HG02884 (cell line): ENCODE results near the gene EFCAB8.
"Not testable (repeated sequence)": the region's sequence is repeated elsewhere in the genome, so short reads cannot be mapped to it uniquely, and the experiment has no call there.

Experiments
- ATAC-seq: cut with Tn5 transposase; IDR thresholded peaks from one replicate; pipeline ENCODE4 v1.9.1; 2021; ENCODE audit warnings: mild to moderate bottlenecking, moderate library complexity; ENCODE audit not compliant: unreplicated experiment

Gene EFCAB8

DNA sequence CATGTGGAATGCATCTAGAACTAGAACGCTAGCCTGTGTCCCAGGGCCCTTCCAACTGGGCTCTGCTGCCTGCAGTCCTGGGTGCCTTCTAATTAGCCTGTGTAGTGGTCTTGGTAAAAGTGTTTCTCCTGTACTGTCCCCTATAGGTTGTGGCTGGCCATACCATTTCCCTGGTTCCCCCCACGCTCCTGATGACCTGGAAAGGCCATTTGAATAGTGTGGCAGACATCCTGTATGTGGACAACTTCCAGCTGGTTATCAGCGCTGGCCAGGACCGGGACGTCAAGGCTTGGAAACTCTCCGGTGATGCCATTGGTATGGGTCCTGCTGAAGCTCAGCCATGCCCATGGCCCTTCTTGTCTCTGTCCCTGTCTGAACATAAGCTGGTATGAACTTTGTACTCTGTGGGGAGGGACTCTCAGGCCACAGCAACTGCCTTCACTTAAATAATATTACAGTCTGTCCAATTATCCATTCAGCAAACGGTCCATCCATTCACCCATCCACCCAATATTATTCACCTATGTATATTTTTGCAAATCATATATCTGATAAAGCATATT lies 84.8 kb downstream of the EFCAB8 start:
- no peak for ATAC-seq

DNA sequence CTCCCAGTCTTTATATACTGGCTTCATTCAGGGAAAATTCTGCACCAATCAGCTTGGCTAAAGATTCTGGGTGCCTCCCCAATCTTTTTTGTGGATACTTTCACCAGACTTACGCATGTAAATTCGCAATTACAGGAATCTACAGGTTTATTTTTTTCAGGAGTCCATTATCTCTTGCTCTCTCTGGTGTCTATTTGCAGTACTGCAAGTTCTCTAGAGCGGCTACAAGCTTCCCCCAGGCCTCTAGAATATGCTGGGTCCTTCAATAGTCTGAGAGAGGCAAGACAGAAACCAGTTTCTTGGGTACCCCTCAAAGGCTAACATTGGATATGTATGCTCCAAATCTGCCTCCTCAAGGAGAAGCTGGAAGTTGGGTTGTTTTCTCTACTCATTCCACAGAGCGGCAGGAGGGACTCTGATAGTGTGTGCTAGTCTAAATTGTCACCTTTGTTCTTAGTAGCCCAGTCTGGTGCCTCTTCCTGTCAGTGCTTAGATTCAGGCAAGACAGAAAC lies 87.0 kb downstream of the EFCAB8 start:
- no peak for ATAC-seq

DNA sequence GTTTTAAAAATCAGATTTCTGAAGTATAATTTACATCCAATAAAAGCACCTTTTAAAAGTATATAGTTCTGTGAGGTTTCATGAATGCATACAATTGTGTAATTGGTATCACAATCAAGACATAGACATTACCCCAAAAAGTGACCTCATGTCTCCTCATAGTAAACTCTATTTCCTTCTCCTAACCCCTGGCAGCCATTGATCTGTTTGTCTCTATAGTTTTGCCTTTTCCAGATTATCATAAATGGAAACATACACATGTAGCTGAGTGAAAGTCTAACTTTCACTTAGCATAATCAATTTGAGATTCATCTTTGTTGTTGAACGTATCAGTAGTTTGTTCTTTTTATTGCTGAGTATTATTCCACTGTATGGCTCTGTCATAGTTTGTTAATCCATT lies 87.9 kb downstream of the EFCAB8 start:
- ATAC-seq: no peak

DNA sequence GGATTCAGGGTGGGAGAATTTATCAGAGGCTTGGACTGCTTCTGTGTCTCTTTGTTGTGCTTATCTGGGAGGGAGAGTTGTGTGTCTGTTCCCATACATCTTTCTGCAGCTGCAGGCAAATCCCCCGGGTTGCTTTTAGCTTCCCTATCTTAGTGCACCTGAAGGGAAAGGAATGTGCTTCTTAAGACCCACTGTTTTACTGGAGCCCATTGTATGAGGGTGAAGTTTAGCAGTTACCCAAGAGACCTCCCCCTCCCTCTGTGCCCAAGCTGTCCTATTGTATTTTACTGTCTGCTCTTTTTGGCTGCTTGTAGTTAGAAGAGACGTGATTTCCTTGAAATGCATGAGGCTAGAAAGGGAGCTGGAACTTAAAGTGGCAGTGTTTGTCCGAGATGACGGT lies 91.8 kb downstream of the EFCAB8 start:
- not testable (repeated sequence) for ATAC-seq

DNA sequence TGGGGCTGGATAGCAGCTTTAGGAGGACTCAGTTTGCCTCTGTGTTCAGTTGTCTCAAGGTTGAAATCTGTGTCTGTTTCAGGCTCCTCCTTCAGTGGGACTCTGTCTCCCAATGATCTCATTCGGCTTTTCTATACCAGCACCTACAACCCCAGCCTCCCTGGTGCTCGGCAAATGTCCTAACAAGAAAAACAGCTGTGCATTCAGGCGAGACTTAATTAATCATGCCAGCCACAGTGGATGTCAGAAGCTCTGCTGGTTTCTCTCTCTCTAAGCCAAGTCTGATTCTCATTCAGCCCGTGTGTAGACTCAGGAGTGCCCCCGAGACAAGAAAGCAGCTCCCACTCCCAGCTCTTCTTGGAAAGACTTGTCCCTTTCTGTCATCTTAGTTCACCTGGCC lies 98.7 kb downstream of the EFCAB8 start:
- no peak for ATAC-seq

DNA sequence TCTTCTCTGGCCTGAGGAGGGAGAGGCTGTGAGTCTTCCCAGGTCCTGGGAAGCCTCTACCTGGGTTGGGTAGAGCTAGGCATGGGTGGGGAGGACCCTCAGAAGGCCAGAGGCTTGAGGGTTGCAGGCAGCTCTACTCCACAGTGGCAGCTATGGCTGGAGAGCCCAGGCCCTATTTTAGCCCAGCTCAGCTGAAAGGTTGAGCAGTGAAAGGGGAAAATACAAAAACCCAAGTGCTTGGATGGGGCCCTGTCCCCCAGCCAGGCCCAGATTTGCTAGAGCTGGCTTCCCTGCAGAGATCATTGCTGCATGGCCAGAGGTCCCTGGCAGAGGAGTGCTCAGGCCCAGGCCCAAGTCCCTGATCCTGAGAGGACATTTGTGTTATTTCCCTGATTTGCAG lies 99.9 kb downstream of the EFCAB8 start:
- no peak for ATAC-seq

DNA sequence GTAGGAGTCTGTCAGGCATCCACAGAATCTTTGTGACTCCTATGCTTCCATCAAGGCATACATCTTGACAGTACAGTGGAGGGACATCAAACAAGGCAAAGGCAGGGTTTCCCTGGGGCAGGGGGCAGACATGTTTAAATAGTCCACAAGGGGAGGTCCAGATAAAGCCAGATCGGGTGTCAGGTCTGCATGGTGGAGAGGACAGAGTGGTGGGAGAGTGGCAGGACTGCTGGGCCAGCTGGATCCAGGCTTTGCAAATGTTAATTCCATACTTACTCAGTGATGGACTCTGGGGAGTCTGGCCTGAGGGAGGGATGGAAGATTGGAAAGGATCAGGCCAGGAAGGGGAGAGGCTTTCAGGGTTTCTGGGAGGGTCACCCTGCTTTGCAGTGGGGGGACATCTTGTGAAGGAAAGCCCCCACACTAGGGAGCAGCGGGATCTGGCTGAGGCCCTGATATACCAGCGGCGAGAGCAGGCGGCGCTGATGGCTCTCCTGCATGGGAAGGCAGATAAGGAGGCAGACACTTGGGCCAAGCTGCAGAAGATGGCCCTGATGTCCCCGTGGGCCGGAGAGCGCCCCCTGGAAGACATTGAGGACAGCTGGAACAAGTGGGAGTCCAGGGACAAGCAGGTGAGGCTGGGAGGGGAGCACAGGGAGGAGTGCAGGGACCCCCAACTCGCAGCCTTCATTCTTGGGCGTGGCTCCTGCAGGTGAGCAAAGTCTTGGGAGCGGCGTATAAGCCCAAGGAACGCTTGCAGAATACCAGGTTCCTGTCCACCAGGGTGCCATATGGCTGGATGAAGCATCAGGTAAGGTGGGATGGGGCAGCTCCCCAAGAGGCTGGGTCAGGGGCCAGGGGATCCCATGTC lies 100.9 kb downstream of the EFCAB8 start:
- no peak for ATAC-seq

DNA sequence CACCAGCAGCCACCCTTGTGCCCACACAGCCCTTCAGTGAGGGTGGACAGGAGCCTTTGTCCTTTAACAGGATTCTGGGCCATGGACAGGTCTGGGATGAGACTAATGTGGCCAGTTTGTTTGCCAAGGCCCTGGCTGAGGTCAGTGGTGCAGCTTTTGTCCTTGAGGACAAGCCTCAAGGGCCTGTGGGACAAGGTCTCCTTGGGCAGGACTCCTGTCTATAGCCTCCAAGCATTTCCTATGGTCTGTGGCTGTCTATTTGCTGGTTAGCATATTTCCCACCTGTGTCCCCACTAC lies 101.4 kb downstream of the EFCAB8 start:
- no peak for ATAC-seq

DNA sequence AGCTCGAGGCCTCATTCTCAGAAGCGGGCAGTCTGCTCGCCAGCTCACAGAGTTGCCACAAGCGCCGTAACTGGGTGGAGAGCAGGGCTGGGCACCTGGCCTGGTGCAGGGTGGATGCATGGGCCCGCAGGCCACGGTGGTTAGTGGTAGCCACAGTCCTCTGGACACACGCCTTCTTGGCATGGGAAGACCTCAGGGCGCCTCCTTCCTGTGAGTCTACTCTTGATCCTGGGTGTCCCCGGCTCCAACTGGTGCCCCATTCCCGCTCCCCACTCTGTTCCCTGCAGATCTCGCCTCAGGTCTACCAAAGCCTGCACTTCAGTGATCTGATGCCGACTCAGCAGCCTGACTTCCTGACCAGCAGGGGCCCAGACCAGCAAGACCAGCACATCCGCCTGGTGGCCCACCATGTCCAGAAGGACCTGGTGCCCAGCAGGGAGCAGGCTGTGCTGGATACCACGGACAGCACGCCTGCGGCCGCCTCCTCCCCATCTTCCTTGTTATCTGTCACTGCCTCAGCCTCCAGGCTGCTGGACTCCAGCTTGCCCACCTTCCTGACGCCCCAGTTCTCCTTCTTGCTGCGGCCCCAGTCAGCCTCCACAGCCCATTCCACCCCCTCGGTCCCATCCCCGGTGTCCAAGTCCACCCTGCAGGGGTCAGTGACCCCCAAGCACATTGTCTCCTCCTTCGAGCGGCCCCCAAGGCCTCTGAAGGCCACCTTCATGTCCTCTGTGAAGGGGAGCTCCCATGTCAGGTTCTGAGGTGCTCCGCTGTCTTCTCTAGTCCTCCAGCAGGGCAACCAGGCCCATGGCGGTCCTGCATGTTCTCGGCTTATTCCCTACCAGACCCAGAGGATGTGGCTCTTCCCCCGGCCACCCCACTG lies 102.4 kb downstream of the EFCAB8 start:
- no peak for ATAC-seq

DNA sequence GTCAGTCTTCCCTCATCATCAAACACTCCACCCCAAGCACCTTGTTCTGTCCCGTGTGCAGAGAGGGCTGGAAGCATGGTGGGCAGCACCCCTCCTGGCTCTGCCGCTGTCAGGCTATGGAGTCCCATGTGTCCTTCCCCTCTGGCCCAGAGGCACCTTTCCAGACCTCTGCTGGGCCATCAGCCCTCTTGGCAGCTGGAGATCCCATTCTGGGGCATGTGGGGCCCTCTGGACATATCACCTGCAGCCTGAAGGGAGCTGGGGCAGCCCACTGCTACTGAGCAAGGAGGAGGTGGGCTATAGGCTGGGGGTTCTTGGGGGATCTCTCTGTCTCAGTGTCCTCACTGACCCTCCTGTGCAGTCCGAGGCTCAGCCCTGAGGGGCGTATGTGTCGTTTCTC lies 103.3 kb downstream of the EFCAB8 start:
- no peak for ATAC-seq

DNA sequence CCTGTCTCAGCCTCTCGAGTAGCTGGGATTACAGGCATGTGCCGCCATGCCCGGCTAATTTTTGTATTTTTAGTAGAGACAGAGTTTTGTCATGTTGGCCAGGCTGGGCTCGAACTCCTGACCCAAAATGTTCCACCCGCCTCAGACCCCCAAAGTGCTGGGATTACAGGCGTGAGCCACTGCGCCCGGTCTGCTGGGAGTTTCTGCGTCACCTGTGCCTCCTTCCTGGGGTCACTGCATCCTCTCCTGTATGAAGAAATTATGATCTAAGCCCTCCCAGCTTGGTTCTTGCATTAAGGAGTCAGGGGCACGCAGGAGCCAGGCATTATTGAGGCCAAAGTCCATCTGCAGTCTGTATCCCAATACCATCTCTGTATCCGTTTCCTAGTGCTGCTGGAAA lies 103.9 kb downstream of the EFCAB8 start:
- ATAC-seq: not testable (repeated sequence)

DNA sequence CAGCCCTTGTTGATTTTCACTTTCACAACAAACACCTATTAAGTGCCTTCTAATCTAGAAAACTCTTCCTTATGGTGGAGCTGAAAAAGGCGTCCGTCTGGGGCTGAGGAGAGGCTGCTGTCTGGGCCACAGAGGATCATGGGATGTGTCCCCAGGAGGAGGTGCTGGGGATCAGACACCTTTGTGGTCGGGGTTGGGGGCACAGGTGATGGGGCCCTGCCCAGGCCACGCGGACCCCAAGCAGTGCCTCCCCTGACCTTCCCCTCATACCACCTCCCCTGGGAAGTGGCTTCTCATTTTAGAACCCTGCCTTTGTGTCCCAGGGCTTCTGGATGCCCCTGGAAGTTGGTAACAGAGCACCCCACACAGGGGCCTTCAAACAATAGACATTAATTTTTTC lies 104.5 kb downstream of the EFCAB8 start:
- no peak for ATAC-seq

DNA sequence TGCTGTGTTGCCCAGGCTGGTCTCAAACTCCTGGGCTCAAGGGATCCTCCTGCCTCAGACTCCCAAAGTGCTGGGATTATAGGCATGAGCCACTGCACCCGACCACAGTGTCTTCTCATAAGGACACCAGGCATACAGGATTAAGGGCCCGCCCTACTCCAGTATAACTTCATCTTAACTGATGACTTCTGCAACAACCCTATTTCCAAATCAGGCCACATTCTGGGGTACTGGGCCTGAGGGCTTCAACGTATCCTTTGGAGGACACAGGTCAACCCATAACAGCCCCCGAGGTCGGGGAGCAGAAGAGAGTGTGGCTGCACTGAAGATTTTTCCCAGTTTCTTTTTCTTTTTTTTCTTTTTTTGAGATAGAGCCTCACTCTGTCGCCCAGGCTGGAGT lies 105.9 kb downstream of the EFCAB8 start:
- ATAC-seq: no peak

DNA sequence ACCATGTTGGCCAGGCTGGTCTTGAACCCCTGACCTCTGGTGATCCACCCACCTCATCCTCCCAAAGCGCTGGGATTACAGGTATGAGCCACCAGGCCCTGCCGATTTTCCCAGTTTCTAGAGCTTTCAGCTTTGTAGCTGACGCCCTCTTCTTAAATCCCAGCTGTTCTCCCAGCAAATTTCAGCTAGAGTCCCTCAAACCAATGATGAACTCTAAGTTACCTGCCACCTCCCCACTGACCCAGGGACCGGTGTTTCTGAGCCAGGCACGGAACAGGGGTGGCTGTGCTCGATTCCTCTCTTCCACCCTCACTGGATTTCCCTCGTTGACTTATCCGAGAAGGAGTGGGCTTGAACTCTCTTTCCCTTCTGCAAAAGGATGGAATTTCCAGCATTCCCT lies 106.4 kb downstream of the EFCAB8 start:
- ATAC-seq: no peak

DNA sequence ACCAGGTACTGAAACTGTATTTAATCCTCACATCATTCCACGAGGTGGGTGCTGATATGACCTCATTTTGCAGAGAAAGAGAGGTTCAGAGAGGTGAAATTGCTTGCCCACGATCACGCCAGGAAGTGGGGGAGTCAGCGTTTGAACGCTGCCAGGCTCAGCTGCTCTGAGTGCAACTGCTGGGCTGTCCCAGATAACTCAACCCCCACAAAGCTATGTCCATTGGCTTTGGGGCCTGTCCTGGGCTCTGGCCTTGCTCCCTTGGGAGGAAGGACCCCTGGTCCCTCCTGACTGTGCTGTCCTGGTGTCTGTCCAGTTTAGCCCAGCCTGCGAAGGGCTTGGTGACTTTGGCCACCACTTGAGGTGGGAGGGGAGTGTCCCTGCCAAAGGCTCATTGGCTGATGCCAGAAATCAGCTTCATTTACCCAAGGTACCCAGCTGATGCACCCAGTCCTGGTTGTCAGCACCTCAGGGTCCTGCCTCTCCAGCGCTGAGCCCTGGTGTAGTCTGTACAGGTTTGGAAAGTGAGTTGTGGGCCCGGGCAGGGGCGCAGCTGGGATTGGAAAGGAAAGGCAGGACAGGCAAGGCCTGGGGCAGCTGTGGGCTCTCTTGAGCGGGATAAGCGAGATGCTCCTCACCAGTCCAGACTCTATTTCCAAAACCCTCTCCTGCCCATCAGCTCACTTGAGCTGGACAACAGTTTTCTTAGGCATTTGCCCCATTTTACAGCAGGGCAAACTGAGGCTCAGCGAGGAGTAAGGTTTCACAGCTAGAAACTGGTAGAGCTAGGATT lies 107.1 kb downstream of the EFCAB8 start:
- ATAC-seq: no peak

DNA sequence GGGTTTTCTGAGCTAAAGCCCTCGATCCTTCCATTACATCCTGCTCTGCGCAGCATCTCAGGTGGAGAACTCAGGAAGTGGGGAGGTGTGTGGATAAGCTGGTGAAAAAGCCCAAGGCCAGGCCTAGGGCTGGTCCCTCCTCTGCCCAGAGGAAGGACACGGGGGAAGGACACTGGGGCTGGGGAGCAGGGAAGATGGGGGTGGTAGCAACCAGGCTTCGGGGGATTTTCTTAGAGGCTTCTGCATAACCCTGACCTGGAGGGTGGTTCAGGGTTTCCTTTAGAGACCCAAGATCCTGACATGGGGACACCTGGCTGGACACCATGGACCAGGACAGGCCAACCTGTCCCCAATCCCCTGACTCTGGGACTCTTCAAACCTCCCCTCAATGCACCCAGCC lies 107.7 kb downstream of the EFCAB8 start:
- ATAC-seq: no peak

DNA sequence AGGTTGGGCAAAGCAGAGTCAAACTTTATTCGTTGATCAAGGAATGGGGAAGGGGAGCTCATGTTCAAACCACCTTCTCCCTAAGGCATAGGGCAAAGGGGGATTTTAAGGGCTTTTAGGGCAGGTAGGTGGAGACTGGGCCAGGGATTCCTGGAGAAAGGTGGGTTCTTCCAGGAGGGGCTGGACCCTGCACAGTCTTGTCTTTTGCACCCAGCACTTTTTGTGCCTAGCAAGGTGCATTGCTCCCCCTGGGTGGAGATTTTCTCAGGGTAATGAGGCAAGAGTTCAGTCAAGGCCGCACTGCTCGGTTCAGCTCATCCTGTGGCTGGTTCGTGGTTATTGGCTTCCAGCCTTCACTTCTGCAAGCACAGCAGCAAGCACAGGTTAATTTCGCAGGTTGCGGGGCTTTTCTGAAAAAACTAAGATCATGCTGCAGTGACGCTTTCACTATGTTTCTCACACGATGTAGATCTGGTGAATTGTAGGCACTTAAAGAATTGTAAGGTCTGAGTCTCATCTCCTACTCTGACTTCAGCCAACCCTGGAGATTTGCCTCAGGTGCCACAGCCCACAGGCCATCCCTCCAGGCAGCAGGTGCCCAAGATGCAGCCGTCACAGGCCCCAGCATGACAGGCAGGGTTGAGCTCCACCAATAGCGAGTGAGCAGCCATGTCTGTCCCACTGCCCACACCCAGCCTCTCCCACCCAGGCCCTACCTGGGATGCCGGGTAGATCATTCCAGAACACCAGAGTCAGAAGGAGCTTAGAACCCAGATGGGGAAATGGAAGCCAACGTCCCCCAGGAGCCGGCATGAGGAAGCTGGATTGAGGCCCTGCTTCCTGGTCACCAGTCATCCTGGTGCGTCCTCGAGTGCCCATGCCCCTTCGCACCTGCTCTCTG lies 108.4 kb downstream of the EFCAB8 start:
- no peak for ATAC-seq

DNA sequence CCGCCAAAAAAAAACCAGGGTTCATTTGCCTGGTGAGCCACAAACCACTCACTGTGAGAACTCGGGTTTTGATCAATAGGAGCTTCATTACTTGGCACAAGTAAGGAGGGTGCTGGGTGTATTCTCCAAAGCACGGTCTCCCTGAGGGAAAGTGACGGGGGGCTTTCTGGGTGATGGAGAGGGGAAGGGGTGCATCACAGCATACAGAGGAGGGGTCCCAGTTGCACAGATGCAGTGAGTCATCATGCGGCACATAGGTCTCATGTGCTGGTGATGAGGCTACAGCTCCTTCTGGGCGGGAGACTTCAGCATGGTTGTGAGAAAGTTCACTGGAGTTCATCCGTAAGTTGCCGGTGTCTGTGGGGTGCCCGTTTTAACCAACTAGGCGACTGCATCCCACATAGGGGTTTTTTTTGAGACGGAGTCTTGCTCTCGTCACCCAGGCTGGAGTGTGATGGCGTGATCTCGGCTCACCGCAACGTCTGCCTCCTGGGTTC lies 109.3 kb downstream of the EFCAB8 start:
- no peak for ATAC-seq

DNA sequence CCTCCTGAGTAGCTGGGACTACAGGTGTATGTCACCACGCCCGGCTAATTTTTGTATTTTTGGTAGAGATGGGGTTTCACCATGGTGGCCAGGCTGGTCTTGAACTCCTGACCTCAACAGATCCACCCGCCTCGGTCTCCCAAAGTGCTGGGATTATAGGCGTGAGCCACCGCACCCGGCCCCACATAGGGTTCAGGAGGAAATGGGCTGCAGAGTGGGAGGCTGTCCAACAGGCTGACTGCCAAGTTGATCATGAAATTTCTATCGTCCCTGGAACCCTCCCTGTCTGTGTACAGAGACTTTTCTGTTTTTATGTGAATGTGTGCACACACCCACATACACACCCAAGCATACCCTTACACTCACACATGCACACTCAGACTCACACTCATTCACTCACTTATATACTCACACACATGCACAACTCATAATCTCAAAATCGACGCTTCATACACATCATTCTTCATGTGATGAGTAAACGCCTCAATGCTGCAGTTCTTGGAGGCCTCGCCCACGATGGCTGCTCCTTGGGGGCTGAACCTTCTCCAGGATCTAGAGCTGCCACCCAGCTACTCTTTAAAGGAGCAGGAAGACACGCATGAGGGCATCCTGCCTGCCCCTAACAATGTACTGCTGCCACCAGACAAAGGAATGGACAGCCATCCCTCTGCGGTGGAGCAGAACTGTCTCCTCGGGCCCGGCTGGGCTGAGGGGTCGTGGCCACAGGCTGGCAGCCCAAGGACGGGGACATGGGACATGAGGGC lies 109.9 kb downstream of the EFCAB8 start:
- ATAC-seq: no peak
